ENCODE measurements around the gene FBN2.

The FBN2 gene

DNA sequence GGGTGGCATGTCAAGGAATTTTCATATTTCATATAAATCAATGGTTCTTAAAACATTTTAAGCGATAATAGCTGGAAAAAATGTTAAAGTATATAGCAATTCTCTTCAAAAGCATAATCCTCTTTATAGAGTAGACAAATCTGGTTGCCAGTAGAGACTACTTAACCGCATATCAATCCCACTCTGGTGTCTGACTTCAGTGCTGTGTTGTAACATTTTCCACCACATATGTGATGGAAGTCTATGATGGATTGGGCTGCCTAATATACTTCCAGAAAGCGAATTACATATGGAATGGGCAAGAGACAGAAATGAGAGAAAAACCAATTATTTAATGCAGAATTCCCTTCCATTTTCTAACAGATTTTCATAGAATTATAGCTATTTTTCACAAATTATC, 54.3 kb downstream of the FBN2 start:
- no peak overlapping the region for H3K4me3 ChIP-seq (replicated peaks in 1 of 2; ENCODE audit: low read depth in 2 of 2, low read length in 2 of 2)
- DNase-seq (ENCODE audit: low read depth in 2 of 2), result no peak
- TF ChIP-seq, protein P1, sequence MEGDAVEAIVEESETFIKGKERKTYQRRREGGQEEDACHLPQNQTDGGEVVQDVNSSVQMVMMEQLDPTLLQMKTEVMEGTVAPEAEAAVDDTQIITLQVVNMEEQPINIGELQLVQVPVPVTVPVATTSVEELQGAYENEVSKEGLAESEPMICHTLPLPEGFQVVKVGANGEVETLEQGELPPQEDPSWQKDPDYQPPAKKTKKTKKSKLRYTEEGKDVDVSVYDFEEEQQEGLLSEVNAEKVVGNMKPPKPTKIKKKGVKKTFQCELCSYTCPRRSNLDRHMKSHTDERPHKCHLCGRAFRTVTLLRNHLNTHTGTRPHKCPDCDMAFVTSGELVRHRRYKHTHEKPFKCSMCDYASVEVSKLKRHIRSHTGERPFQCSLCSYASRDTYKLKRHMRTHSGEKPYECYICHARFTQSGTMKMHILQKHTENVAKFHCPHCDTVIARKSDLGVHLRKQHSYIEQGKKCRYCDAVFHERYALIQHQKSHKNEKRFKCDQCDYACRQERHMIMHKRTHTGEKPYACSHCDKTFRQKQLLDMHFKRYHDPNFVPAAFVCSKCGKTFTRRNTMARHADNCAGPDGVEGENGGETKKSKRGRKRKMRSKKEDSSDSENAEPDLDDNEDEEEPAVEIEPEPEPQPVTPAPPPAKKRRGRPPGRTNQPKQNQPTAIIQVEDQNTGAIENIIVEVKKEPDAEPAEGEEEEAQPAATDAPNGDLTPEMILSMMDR (IDR thresholded peaks at IDR 0.05; ENCODE audit: low read depth, low read length), result no peak

DNA sequence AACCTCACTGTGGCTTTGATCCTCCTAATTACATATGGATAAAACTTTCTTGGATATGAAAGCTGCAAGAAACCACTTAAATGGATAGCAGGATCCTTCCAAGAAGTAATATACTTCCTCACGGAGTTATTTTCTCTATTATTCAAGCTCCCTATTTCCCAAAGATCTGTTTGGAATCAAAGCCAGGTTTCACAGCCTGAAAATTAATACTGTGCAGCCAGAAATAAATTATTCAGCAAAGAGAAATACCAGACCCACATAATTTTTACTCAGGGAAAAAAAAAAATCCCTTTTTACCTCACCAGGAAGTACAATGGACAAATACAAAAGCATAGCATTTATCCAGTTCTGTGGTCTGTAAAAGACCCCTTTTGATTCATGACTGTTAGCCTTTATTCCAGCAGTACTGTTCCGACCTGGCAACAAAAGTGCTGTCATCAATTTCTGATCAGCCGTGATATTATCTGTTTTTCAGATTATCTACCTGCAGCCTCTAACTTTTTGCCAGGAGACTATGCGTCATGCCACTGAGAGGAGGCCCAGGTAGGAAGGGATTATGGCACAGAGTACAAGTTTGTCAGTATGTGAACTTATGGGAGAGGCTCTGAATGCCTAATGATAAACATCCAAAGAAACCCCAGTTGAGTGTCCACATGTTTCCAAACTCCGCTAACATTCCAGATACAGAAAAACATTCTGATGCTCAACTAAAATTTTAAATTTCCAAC, 57.0 kb downstream of the FBN2 start:
- no peak overlapping the region for H3K4me3 ChIP-seq (replicated peaks in 1 of 2; ENCODE audit: low read depth in 2 of 2, low read length in 2 of 2)
- TF ChIP-seq, protein P1 (IDR thresholded peaks at IDR 0.05; ENCODE audit: low read depth, low read length), result no peak
- no peak for DNase-seq (ENCODE audit: low read depth in 2 of 2)

DNA sequence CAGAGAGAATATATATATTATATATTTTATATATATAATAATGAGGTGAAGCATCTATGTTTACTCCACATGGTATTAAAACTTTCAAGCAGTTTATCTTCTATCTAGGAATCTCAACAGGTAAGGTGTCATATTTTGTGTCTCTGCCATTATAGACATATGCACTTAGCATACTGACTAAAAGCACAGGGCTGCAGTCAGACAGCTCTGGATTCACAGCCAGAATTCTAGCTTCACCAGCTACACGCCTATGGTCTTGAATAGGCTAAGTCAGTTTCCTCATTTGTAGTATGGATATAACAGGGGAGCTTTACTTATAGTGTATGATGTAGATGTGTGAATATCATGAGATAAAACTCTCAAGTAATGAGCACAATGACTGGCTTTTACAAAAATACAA, 57.9 kb downstream of the FBN2 start:
- no peak overlapping the region for H3K4me3 ChIP-seq (replicated peaks in 1 of 2; ENCODE audit: low read depth in 2 of 2, low read length in 2 of 2)
- DNase-seq (ENCODE audit: low read depth in 2 of 2), result no peak
- TF ChIP-seq, protein P1 (IDR thresholded peaks at IDR 0.05; ENCODE audit: low read depth, low read length), result no peak

DNA sequence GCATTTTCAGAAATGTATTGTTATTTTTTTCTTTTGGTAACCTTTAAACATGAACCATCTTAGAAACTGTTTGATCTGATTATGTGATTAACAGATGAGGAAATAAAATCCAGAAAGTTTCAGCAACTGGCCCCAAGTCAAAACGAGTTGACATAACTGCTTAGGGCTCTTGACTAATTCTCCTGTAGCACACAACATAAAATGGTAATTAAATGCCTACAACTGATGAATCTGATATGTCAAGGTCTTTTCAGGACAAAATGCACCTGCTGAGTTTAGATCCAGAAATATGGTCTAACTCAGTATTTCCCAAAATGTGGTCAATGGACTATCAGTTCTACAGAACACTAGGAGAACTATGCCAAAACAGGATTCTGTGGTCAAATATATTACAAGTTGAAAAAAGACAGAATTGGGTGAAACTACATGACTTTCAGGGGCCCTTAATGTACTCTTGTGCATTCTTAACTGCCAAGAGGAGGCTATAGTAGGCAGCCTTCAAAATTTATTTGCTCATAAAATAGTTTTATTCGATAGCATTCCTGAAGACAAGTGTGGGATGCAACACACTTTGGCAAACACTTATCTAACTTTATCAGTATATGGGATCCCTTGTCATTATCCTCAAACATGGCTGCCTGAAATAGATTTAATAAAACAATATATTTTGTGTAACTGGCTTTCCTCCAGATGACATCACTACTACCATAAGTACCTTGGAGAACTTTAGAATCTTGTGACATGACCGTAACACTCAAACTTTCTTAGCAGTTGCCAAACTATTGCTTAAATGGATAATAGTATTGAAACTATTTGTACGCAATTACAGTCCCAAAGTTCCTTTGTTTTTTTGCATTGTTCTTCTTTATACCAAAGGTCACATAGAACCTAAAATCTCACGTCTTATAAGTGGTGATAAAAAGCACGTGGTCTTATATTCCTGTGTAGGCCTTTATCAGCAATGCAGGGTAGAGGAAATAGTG, 59.4 kb downstream of the FBN2 start:
- no peak for DNase-seq (ENCODE audit: low read depth in 2 of 2)
- H3K4me3 ChIP-seq (replicated peaks in 1 of 2; ENCODE audit: low read depth in 2 of 2, low read length in 2 of 2), result no peak overlapping the region
- TF ChIP-seq, protein P1 (IDR thresholded peaks at IDR 0.05; ENCODE audit: low read depth, low read length), result no peak

DNA sequence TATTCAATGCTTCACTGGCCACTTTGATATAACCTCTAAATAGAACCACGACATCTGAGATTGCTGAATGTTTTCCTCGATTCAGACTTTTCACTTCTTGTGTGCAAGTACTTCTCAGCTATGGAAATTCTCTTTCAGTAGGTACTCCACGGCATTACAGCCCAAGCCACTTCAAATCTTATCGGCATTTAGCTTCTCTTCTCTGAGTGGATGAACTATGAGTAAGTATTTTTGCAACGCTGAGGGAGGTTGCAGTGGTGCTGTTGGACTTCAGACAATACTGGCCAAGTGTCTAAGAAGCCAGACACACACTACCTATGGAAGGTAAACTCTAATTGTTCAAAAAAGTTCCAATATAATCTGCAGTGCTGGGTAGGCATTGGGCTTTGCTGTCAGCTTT, 60.1 kb downstream of the FBN2 start:
- no peak overlapping the region for H3K4me3 ChIP-seq (replicated peaks in 1 of 2; ENCODE audit: low read depth in 2 of 2, low read length in 2 of 2)
- DNase-seq (ENCODE audit: low read depth in 2 of 2), result no peak
- TF ChIP-seq, protein P1 (IDR thresholded peaks at IDR 0.05; ENCODE audit: low read depth, low read length), result no peak

DNA sequence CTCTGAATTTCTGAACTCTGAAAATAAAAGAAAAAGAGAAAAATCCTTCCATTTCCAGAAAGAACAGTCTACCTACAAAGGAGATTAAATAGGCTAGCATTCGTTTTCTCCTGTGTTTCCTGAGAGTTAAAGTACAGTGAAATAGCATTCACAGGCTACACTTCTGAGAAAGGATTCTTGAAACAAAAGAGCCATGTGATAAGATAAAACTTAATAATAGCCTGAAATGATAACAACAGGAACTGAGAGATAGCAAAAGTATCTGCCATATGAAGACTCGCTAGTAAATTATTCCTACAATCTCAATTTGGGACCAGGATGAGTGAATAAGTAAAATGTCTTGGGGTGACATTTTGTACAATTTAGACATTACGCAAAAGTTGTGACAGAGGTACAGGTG, 62.4 kb downstream of the FBN2 start:
- TF ChIP-seq, protein P1 (IDR thresholded peaks at IDR 0.05; ENCODE audit: low read depth, low read length), result no peak
- DNase-seq (ENCODE audit: low read depth in 2 of 2), result no peak
- H3K4me3 ChIP-seq (replicated peaks in 1 of 2; ENCODE audit: low read depth in 2 of 2, low read length in 2 of 2), result no peak overlapping the region
